GM12865 (cell line): Measurements from ENCODE around the gene FOXL3.

Experiments used
- DNase-seq: peaks from one replicate; pipeline ENCODE4 v3.0.0; 2010; ENCODE audit warnings: low read depth
- H3K4me3 ChIP-seq: 2 replicates; pipeline ENCODE4 v1.5.1; 2011; ENCODE audit warnings: mild to moderate bottlenecking, low read depth, low read length, control low read depth
- CTCF ChIP-seq: IDR thresholded peaks from 2 replicates; pipeline ENCODE4 v1.5.1; 2011; ENCODE audit warnings: low read length, control low read depth, low read depth, inconsistent platforms; ENCODE audit not compliant: insufficient read depth; ENCODE audit errors: missing control alignments

FOXL3 gene

GRCh38 chr7:290554-291372 lies 793 bp downstream of the FOXL3 start:
- H3K4me3 ChIP-seq, result no peak overlapping the region
- no peak for TF ChIP-seq CTCF

GRCh38 chr7:291373-292092 lies 1.6 kb downstream of the FOXL3 start:
- no peak for DNase-seq
- no peak for TF ChIP-seq CTCF
- H3K4me3 ChIP-seq, result no peak overlapping the region

More at GRCh38 chr7:290554-291372, 793 bp downstream of the FOXL3 start:
- DNase-seq, result no peak

GRCh38 chr7:292226-292625 lies 2.3 kb downstream of the FOXL3 start:
- TF ChIP-seq CTCF, result no peak
- H3K4me3 ChIP-seq, result no peak overlapping the region
- no peak for DNase-seq

GRCh38 chr7:292826-293225 lies 2.9 kb downstream of the FOXL3 start:
- no peak overlapping the region for H3K4me3 ChIP-seq
- no peak for DNase-seq
- TF ChIP-seq CTCF, result no peak

- no peak overlapping the region for H3K4me3 ChIP-seq
- no peak for DNase-seq
- TF ChIP-seq CTCF, result no peak
Observed at GRCh38 chr7:293681-294439, 3.9 kb downstream of the FOXL3 start.

- H3K4me3 ChIP-seq, result no peak overlapping the region
- no peak for DNase-seq
- no peak for TF ChIP-seq CTCF
Observed at GRCh38 chr7:294440-295154, 4.6 kb downstream of the FOXL3 start.
